HG03108 (cell line): ENCODE data around the gene PPA2.
"Not testable (repeated sequence)": the region's sequence is repeated elsewhere in the genome, so short reads cannot be mapped to it uniquely, and the experiment has no call there.

Source experiments
- ATAC-seq: cut with Tn5 transposase; IDR thresholded peaks from one replicate; pipeline ENCODE4 v1.9.1; 2021; ENCODE audit warnings: moderate library complexity; ENCODE audit not compliant: unreplicated experiment

The PPA2 gene

GRCh38 chr4:105460306-105460705, 13.6 kb downstream of the PPA2 start:
- no peak for ATAC-seq

GRCh38 chr4:105458541-105458940, 15.3 kb downstream of the PPA2 start:
- ATAC-seq, result not testable (repeated sequence)

DNA sequence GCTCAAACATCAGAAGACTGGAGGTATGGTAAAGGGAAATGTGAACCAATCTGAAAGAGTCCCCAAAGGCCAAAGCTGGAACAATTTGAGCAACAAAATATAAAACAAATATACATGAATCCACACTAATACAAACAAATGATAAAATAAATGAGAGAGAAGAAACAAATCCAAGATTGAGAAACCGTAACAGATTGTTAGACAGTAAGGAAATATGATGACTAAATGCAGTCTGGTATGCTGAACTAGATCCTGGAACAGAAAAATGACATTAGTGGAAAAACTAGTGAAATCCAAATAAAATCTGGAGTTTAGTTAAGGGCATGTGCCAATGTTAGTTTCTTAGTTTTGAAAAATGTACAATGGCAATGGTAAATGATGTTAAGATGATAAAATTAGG, 15.9 kb downstream of the PPA2 start:
- ATAC-seq, result no peak

GRCh38 chr4:105455998-105456397, 17.9 kb downstream of the PPA2 start:
- no peak for ATAC-seq

DNA sequence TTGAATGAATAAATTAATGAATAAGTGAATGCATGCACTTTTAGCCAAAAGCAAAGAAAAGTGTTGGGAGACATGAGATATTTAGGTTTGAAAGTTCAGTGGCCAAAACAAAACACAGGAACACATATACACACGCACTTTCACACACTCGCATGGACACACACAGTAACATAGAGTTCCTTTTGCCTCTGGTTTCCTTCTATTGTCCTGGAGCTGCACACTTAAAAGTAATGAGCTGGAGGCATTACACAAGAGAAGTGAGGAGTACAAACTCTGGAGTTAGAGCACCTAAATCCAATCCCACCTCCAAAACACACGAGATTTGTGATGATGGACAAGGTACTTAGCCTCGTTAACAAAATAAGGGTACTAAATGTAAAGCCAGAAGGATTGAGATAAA, 18.7 kb downstream of the PPA2 start:
- ATAC-seq, result no peak

DNA sequence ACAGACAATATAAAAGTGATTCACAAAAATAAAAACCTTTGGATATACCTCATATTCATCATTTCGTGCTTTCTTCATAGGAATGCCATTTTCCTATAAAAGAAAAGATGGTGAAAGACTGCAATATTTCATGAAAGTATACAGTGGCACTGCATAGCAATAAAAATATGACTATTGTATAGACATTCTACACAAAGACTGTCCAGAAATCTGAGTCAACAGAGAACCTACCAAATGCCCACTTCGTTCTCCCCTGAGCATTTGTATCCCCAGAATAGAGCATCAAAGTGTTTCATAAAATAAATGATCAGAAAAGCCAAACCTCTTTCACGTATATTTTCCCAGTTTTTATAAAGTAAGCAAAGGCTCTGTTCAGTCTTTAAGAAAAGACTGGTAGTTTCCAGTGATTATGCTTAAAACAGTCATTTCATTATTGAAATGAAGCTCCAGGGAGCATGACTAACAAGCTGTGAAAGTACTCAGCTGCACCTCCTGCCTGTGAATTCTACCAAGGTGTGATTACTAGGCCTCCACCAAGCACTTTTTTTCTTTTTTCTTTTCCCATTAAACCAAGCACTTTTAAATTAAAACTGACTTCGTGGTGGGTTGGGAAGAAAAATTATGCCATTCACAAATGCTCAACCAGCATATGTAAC, 20.2 kb downstream of the PPA2 start:
- peak; percentile 81 for ATAC-seq

DNA sequence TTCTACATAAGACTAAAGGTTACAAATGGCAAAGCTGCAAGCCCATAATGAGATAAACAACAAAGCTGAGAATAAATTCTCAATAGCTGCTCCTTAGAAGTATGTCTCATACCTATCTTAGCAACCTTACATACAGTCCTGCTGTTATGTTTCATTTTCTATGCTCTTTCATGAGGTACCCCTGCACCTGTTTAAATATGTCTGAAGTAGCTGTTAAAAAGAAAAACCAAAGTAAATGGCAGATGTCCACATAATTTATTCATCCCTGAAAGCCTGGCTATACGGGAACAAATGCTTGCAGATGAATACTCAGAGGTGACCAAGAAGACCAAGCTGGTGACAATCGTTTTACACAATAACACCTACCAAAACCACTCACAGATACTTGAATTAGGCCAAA, 22.5 kb downstream of the PPA2 start:
- no peak for ATAC-seq

- no peak for ATAC-seq
These were observed 33.0 kb downstream of the PPA2 start for GRCh38 chr4:105440890-105441289.

DNA sequence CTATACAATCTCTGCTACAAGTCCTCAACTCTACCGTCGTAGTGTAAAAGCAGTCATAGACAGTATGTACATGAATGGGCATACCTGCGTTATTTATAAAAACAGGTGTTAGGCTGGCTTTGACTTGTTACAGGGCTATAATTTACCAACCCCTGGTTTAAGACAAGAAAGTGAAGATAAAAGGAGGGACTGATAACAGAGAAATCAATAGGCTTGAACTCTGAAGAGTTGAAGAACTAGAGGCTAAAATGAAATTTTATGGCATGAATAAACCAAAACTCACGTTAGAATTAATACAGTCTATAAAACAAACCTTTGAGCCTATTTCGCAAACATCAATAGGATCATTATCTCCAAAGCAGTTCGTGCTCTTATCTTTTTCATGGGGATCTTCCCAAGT, 36.2 kb downstream of the PPA2 start:
- no peak for ATAC-seq

- no peak for ATAC-seq
These were observed 37.4 kb downstream of the PPA2 start for GRCh38 chr4:105436414-105436813.

GRCh38 chr4:105434940-105435339, 38.9 kb downstream of the PPA2 start:
- no peak for ATAC-seq

DNA sequence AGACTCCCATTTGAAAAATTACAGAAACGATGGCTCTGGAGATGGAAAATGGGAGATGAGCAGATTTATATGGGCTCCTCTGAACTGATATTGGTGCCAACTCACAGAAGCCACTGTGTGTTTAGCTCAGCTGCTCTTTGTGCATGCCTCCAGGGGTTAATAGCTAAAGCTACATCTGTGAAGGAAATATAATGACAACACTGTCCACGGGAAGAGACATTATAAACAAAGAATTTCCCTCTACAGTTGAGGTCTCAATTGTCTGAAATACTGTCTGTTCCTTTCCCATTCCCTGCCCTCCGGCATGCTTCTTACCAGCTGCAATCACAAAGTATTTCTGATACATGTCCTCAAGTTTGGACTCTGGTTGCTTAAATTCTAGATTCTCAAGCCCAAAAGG, 40.4 kb downstream of the PPA2 start:
- no peak for ATAC-seq

- no peak for ATAC-seq
These were observed 41.4 kb downstream of the PPA2 start for GRCh38 chr4:105432438-105432837.

DNA sequence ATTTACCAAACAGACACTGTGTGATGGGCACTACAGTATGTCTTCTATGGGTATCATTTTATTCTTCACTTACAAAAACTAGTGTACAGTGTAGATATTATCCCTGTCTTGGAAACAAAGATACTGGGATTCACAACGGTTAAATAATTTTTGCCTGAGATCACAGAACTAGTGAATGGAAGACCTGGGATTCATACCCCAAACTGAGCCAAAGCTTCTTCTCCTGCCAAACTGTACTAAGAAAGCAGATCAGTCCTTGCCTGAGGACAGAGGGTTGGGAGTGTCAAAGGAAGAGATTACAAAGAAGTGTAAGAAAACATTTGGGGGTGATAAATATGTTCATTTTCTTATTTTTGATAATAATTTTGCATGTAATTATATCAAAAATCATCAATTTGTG, 43.1 kb downstream of the PPA2 start:
- ATAC-seq, result no peak

GRCh38 chr4:105426187-105426897, 47.5 kb downstream of the PPA2 start:
- no peak for ATAC-seq

DNA sequence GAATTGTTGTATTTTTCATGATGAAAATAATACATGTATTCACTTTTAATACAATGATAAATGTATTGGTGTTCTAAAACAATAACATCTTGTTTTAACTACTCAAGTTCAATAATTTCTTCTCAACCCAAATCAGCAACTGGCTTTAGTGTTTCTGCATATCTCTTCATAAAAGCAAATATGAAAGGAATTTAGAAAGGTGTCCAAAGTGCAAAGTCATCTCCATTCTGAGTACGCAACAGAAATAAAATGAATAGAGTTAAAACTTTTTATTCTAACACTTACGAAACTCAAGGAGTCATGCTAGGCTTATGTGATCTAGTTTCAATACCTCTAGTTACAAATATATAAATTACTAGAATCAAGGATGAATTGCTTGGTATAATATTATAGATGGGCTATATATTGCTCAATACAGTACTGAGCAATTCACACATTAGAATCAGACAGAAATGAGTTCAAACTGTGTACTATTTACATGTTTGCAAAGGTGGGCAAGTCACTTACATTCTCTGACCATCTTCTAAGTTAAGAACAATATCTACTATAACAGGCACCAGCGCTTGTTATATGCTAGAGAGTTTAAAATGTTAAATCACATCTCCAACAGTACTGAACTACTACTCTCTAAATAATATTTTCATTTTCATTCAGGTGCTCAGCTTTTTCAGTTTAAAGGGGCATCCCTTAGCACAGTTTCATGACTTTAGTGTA, 51.5 kb downstream of the PPA2 start:
- no peak for ATAC-seq

- no peak for ATAC-seq
These were observed 56.2 kb downstream of the PPA2 start for GRCh38 chr4:105417624-105418023.

DNA sequence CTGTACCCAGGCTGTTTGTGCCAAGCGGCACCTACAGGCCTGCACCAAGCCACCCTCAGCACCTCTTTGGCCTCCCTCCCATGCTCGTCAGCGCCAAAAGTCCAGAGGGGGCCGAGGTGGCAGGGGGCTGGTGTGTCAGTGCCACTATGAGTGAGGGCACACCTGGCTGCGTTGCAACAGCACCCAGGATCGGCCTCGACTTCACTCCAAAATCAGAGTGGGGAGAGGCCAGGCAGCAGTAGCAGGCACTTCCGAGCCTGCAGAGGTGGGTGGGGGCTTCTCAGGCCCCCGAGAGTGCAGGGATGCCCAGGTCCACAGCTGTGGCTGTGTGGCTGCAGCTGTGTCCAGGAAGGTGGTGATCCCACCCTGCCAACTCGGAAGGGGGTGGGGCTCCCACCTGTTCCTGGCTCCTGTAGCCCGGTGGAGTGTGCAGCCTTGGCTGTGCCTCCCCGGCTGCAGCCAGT, 58.5 kb downstream of the PPA2 start:
- ATAC-seq, result no peak

GRCh38 chr4:105414316-105414715, 59.5 kb downstream of the PPA2 start:
- no peak for ATAC-seq

DNA sequence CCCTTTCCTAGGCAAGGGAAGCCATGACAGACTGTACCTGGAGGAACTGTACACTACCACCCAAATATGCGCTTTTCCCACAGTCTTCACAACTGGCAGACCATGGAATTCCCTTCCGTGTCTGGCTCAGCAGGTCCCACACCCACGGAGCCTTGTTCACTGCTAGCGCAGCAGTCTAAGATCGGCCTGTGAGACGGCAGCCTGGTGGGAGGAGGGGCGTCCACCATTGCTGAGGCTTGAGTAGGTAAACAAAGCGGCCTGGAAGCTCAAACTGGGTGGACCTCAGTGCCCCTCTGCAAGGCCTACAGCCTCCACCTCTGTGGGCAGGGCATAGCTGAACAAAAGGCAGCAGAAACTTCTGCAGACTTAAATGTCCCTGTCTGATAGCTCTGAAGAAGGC, 64.7 kb downstream of the PPA2 start:
- not testable (repeated sequence) for ATAC-seq

DNA sequence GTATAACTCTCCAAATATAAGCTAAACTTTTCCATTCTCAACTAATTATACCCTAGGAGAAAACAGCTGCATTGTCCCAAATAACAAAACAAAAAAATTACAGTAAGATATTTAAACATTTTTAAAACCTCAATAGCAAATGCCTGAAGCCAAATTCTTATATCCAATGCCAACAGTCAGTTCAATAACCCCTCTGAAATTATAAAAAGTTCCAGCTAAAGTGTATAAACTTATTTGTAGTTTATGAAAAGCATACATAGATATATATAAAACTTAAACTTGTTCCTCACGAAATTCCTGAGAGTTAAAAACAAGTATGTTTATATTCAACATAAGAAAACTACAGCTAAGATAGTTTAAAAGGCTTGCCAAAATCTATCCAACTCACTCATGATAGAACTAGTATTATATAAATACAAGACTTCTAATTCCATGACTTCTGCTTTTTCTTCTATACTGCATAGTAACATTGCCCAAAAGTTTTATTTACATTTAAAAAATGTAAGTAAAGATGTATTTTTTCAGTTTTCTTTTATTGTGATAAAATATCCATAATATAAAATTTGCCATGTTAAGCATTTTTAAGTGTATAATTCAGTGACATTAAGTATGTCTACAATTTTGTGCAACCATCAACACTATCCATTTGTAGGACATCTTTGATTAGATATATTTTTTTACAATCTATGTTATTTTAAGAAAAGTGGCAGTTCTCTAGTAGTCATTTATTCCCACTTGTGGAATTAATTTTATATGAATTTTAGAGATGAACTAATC, 72.8 kb downstream of the PPA2 start:
- no peak for ATAC-seq
